ENCODE measurements around the gene REN.

DNA sequence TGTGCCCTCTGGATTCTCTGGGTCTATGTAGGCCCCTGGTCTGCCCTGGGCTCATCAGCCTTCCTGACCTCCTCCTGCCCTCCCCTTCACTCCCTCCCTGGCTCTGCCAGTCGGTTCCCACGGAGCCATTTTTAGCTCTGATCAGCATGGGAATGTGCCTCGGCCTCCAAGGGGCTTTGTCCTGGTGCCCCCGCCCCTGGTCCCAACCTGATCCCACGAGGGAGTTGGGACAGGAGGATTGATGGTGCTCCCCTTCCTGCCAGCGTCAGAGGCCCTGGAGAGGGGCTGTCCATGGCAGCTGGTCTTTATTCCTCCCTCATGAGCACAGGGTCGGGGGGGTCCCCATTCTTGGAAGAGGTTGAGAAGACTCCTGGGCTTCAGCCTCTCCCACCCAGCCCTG is 39.2 kb downstream of the REN start:
- TF ChIP-seq, protein P1, sequence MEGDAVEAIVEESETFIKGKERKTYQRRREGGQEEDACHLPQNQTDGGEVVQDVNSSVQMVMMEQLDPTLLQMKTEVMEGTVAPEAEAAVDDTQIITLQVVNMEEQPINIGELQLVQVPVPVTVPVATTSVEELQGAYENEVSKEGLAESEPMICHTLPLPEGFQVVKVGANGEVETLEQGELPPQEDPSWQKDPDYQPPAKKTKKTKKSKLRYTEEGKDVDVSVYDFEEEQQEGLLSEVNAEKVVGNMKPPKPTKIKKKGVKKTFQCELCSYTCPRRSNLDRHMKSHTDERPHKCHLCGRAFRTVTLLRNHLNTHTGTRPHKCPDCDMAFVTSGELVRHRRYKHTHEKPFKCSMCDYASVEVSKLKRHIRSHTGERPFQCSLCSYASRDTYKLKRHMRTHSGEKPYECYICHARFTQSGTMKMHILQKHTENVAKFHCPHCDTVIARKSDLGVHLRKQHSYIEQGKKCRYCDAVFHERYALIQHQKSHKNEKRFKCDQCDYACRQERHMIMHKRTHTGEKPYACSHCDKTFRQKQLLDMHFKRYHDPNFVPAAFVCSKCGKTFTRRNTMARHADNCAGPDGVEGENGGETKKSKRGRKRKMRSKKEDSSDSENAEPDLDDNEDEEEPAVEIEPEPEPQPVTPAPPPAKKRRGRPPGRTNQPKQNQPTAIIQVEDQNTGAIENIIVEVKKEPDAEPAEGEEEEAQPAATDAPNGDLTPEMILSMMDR (IDR thresholded peaks at IDR 0.05) = no peak
- no peak for TF ChIP-seq POLR2AphosphoS5 (IDR thresholded peaks at IDR 0.05)
- TF ChIP-seq POLR2A (IDR thresholded peaks at IDR 0.05) = no peak

All from breast epithelium (tissue), 3 donors.